Upper lobe of left lung (tissue), 4 donors: ENCODE results near the gene PLEKHH3.

ENCODE experiments used
- CTCF ChIP-seq, 6 experiments: fragments of 450-650 bp in 4 of 6; fragments of 200-600 bp in 2 of 6; sonication (generic) in 2 of 6; IDR thresholded peaks; one replicate each; pipeline ENCODE4 v1.5.1; 2016 to 2019; ENCODE audit warnings: antibody characterized with exemption in 6 of 6
- POLR2A ChIP-seq, 4 donors: fragments of 450-650 bp; IDR thresholded peaks; one replicate each; pipeline ENCODE4 v1.5.1; 2016 to 2017; ENCODE audit warnings: antibody characterized with exemption in 4 of 4, mild to moderate bottlenecking in 2 of 4

GRCh38 chr17:42682722-42683403 is 6.1 kb upstream of the PLEKHH3 start:
- TF ChIP-seq CTCF (IDR thresholded peaks at IDR 0.05) (no peak), POLR2A (IDR thresholded peaks at IDR 0.05) (no peak)
